ENCODE measurements around the gene RPL29. TPM values are rescaled to one million over a fixed set of nuclear protein-coding genes. Genes with fewer than 3 reads are reported as not detected.

Gene RPL29
- total RNA-seq, 1 donor from 2014 or later = 925 TPM

DNA sequence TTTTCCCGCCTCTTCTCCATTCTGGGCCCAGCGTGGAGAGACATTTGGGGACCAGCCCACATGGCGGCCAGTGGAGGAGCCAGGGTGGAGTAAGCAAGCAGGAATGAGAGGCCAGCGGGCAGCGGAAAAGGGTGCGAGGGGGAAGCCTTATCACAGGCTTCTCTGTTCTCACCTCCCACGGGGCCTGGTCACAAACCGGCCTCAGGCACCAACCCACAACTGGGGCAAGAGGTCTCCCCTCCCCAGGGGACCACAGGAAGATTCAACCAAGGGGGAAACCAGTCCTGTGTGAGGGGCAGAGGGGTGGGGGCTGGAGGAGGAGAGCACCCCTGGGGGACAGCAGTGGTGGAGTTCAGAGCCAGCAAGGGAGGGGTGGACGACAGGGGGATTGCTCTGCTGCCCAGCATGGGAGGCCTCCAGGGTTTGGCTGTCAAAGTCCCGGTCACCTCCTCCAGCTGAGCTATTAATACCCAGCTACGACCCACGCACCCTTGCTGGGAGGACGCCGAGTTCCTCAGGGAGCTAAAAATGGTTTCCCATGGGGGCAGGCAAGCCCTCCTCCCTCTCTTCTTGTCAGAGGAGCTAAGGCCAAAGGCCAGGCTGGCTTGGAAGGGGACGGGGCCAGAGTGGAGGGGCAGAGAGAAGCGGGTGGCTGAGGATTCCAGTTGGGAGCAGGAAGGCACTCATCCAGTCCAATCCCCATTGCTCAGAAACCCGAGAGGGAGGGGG is 23.8 kb upstream of the RPL29 start:
- Mint-ChIP-seq H3K4me3 (ENCODE audit: unreplicated experiment) (no peak overlapping the region), H3K27me3 (ENCODE audit: unreplicated experiment) (peaks cover 5% of the 10 kb centered on the region), H3K27ac (ENCODE audit: unreplicated experiment) (no peak overlapping the region), H3K36me3 (ENCODE audit: low read depth, unreplicated experiment) (no peaks in the 10 kb centered on the region), H3K4me1 (ENCODE audit: unreplicated experiment) (peaks cover 45% of the 10 kb centered on the region), H3K9me3 (ENCODE audit: unreplicated experiment) (no peaks in the 10 kb centered on the region)
- DNase-seq (ENCODE audit: low spot score) = no peak
- TF ChIP-seq, protein P1, sequence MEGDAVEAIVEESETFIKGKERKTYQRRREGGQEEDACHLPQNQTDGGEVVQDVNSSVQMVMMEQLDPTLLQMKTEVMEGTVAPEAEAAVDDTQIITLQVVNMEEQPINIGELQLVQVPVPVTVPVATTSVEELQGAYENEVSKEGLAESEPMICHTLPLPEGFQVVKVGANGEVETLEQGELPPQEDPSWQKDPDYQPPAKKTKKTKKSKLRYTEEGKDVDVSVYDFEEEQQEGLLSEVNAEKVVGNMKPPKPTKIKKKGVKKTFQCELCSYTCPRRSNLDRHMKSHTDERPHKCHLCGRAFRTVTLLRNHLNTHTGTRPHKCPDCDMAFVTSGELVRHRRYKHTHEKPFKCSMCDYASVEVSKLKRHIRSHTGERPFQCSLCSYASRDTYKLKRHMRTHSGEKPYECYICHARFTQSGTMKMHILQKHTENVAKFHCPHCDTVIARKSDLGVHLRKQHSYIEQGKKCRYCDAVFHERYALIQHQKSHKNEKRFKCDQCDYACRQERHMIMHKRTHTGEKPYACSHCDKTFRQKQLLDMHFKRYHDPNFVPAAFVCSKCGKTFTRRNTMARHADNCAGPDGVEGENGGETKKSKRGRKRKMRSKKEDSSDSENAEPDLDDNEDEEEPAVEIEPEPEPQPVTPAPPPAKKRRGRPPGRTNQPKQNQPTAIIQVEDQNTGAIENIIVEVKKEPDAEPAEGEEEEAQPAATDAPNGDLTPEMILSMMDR (IDR thresholded peaks at IDR 0.05; ENCODE audit: unreplicated experiment) = no peak

DNA sequence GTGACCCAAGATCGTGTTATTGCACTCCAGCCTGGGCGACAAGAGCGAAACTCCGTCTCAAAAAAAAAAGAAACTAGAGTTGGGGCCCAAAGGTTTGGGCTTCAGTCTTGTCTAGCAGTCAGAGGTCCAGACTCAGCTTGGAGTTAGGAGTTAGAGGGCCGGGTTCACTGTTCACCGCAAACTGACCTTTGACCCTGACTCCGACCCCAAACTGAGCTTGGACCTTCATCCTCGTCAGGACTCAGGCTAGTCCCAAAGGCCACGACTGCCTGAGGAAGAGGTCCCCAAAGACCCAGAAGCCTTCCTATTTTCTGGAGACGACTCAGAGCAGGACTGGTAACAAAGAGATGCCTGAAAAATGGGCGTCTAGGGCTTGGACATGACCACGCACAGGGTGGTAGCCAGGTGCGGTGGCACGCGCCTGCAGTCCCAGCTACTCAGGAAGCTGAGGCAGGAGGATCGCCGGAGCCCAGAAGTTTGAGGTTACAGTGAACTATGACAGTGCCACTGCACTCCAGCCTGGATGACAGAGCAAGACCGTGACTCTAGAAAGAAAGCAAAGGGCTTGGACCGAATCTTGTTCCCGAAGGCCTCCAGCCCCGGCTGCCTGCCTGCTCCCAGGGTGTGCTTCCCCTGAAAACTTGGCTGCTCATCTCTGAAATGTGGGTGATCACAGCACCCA is 22.8 kb upstream of the RPL29 start:
- H3K9me3 Mint-ChIP-seq (ENCODE audit: unreplicated experiment) = no peaks in the 10 kb centered on the region

DNA sequence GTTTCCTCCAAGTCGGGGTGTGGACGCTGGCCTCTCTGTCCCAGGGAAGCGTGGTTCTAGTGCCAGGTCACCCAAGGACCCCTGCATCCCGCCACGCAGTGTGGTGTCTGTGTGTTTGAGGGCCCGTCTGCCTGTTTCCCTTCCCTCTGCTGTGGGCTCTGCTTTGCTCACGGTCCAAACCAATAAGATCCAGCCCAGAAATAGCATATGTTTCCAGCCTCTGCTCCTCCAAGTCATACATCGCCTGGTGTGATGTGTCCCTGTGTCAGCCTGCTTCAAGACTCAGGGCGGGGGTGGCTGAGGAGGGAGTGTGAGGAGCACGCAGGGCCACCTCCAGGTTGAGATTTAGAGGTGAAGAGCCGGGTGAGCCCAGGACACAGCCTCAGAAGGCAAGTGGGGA is 21.9 kb upstream of the RPL29 start:
- TF ChIP-seq, protein P1 (IDR thresholded peaks at IDR 0.05; ENCODE audit: unreplicated experiment) = no peak
- no peaks in the 10 kb centered on the region for H3K9me3 Mint-ChIP-seq (ENCODE audit: unreplicated experiment)
- DNase-seq (ENCODE audit: low spot score) = no peak
- H3K4me3 Mint-ChIP-seq (ENCODE audit: unreplicated experiment) = no peak overlapping the region
- no peak overlapping the region for H3K27ac Mint-ChIP-seq (ENCODE audit: unreplicated experiment)
- H3K27me3 Mint-ChIP-seq (ENCODE audit: unreplicated experiment) = peaks cover 6% of the 10 kb centered on the region
- no peaks in the 10 kb centered on the region for H3K36me3 Mint-ChIP-seq (ENCODE audit: low read depth, unreplicated experiment)
- peaks cover 45% of the 10 kb centered on the region for H3K4me1 Mint-ChIP-seq (ENCODE audit: unreplicated experiment)

More for the DNA sequence above, 22.8 kb upstream of the RPL29 start:
- no peak for DNase-seq (ENCODE audit: low spot score)
- Mint-ChIP-seq H3K27ac (ENCODE audit: unreplicated experiment) (no peak overlapping the region), H3K4me3 (ENCODE audit: unreplicated experiment) (no peak overlapping the region), H3K36me3 (ENCODE audit: low read depth, unreplicated experiment) (no peaks in the 10 kb centered on the region), H3K27me3 (ENCODE audit: unreplicated experiment) (peaks cover 5% of the 10 kb centered on the region), H3K4me1 (ENCODE audit: unreplicated experiment) (peaks cover 45% of the 10 kb centered on the region)
- TF ChIP-seq, protein P1 (IDR thresholded peaks at IDR 0.05; ENCODE audit: unreplicated experiment) = no peak

DNA sequence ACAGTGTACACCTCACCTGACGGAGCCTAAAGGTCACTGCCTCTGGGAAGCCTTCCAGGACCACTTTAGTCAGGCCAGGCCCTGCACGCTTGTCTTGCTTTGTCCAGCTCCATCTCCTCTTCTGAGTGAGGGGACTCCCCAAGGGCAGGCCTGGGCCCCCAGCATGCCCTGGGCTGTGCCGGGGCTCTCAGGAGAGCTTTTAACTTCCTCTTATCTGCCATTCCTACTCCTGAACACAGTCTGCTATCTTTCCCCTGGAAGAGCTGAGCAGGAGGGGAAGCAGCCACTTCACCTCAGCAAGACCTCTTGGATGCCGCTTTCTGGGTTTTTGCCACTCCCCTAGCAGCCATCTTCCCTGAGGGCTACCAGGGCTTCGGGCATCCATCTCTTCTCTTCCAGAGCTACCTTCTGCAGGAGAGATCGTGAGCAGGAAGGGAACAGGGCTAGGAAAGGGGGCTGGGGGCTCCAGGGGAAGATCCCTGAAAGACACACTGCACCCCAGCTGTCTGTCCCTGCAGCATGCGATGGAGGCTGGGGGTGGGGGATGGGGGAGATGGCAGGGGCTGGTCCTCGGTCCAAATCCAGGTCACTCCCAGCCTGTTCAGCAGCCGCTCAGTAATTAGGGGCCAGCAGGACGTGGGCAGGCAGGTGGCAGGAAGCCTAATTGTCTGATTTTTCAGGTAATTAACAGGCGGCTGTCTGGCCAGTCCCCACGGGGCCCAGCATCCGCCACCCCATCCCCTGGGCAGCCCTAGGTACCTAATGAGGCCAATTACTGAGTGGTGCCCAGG is 19.9 kb upstream of the RPL29 start:
- no peaks in the 10 kb centered on the region for H3K36me3 Mint-ChIP-seq (ENCODE audit: low read depth, unreplicated experiment)
- H3K27ac Mint-ChIP-seq (ENCODE audit: unreplicated experiment) = no peak overlapping the region
- no peak overlapping the region for H3K4me3 Mint-ChIP-seq (ENCODE audit: unreplicated experiment)
- H3K9me3 Mint-ChIP-seq (ENCODE audit: unreplicated experiment) = no peaks in the 10 kb centered on the region
- H3K4me1 Mint-ChIP-seq (ENCODE audit: unreplicated experiment) = peaks cover 39% of the 10 kb centered on the region
- H3K27me3 Mint-ChIP-seq (ENCODE audit: unreplicated experiment) = peaks cover 3% of the 10 kb centered on the region
- TF ChIP-seq, protein P1 (IDR thresholded peaks at IDR 0.05; ENCODE audit: unreplicated experiment) = no peak
- no peak for DNase-seq (ENCODE audit: low spot score)
